KG1 (cell line): ENCODE data around the gene MBD6.
A peak's percentile ranks its signal among the peaks of the same experiment; 100 is the strongest.
"Not testable (repeated sequence)": the region's sequence is repeated elsewhere in the genome, so short reads cannot be mapped to it uniquely, and the experiment has no call there.

ENCODE experiments used
- DNase-seq: peaks from one replicate; lab custom pipeline; 2025; lab: John Stamatoyannopoulos, UW

MBD6 gene

GRCh38 chr12:57514720-57515407, 7.8 kb upstream of the MBD6 start:
- DNase-seq = no peak

GRCh38 chr12:57515408-57515933, 7.2 kb upstream of the MBD6 start:
- no peak for DNase-seq

GRCh38 chr12:57515934-57516541, 6.6 kb upstream of the MBD6 start:
- no peak for DNase-seq

- DNase-seq = no peak
Observed at GRCh38 chr12:57516617-57517153, 5.9 kb upstream of the MBD6 start.

- no peak for DNase-seq
Observed at GRCh38 chr12:57517187-57517586, 5.4 kb upstream of the MBD6 start.

GRCh38 chr12:57517718-57518117, 4.9 kb upstream of the MBD6 start:
- DNase-seq = not testable (repeated sequence)

- no peak for DNase-seq
Observed at GRCh38 chr12:57518176-57518919, 4.3 kb upstream of the MBD6 start.

GRCh38 chr12:57518920-57519795, 3.5 kb upstream of the MBD6 start:
- no peak for DNase-seq

GRCh38 chr12:57519796-57520052, 2.9 kb upstream of the MBD6 start:
- DNase-seq = no peak

GRCh38 chr12:57520053-57520818, 2.4 kb upstream of the MBD6 start, which contains the start of gene DDIT3:
DDIT3 (minus strand) TSS chr12:57520514; CDS start chr12:57517406, 3,108 bp downstream.
- DNase-seq = peak; percentile 69

- DNase-seq = no peak
Observed at GRCh38 chr12:57521525-57522010, 1.1 kb upstream of the MBD6 start.

- peak; percentile 23 for DNase-seq
Observed at GRCh38 chr12:57522887-57523705, 472 bp downstream of the MBD6 start.

- no peak for DNase-seq
Observed at GRCh38 chr12:57523706-57524614, 1.3 kb downstream of the MBD6 start.

- no peak for DNase-seq
Observed at GRCh38 chr12:57524814-57525614, 2.4 kb downstream of the MBD6 start.

- DNase-seq = no peak
Observed at GRCh38 chr12:57525615-57526383, 3.2 kb downstream of the MBD6 start.

GRCh38 chr12:57526477-57527126, 4.0 kb downstream of the MBD6 start:
- DNase-seq = no peak

- no peak for DNase-seq
Observed at GRCh38 chr12:57527184-57527583, 4.6 kb downstream of the MBD6 start.
